SK-N-SH treated with all-trans-retinoic acid at 6 μM for 48 hours (cell line): ENCODE measurements around the gene ABHD8.

ENCODE experiments used
- ATAC-seq: fragments of 200-7000 bp; cut with Tn5 transposase; 3 replicates; pipeline ENCODE4 v1.9.1; 2020; ENCODE audit warnings: mild to moderate bottlenecking, moderate library complexity
- ARNTL ChIP-seq: fragments of 450-650 bp; formaldehyde crosslinking; IDR thresholded peaks from 2 replicates; pipeline ENCODE4 v1.5.0; 2020; ENCODE audit warnings: low read depth, mild to moderate bottlenecking, moderate library complexity, borderline replicate concordance
- BACH2 ChIP-seq: fragments of 250-450 bp; sonication (Bioruptor Pico); IDR thresholded peaks from 2 replicates; pipeline ENCODE4 v1.9.0; 2021; ENCODE audit warnings: mild to moderate bottlenecking, borderline replicate concordance
- CSDC2 ChIP-seq: fragments of 250-450 bp; sonication (Bioruptor Pico); IDR thresholded peaks from 2 replicates; pipeline ENCODE4 v1.5.0; 2020; ENCODE audit warnings: mild to moderate bottlenecking, moderate library complexity
- CSRNP3 ChIP-seq: fragments of 250-450 bp; sonication (Bioruptor Pico); IDR thresholded peaks from 2 replicates; pipeline ENCODE4 v1.5.1; 2021; ENCODE audit warnings: mild to moderate bottlenecking, moderate library complexity
- GLIS3 ChIP-seq: fragments of 250-450 bp; sonication (Bioruptor Pico); IDR thresholded peaks from 2 replicates; pipeline ENCODE4 v1.5.0; 2020; ENCODE audit warnings: mild to moderate bottlenecking, moderate library complexity
- ISL1 ChIP-seq: fragments of 250-450 bp; sonication (Bioruptor Pico); IDR thresholded peaks from 2 replicates; pipeline ENCODE4 v2.1.2; 2022; ENCODE audit warnings: mild to moderate bottlenecking, moderate library complexity
- OSR1 ChIP-seq: fragments of 250-450 bp; sonication (Bioruptor Pico); IDR thresholded peaks from 2 replicates; pipeline ENCODE4 v1.8.0; 2022; ENCODE audit warnings: moderate library complexity, mild to moderate bottlenecking, inconsistent platforms
- PPARA ChIP-seq: fragments of 250-450 bp; sonication (Bioruptor Pico); IDR thresholded peaks from 2 replicates; pipeline ENCODE4 v1.5.0; 2020; ENCODE audit warnings: mild to moderate bottlenecking, borderline replicate concordance
- RARB ChIP-seq: fragments of 250-450 bp; sonication (Bioruptor Pico); IDR thresholded peaks from 2 replicates; pipeline ENCODE4 v1.8.0; 2021; ENCODE audit warnings: mild to moderate bottlenecking, moderate library complexity
- SNAI2 ChIP-seq: fragments of 250-450 bp; sonication (Bioruptor Pico); IDR thresholded peaks from 2 replicates; pipeline ENCODE4 v1.5.0; 2020; ENCODE audit warnings: mild to moderate bottlenecking, moderate library complexity
- TCF4 ChIP-seq: fragments of 250-450 bp; sonication (Bioruptor Pico); IDR thresholded peaks from 2 replicates; pipeline ENCODE4 v1.8.0; 2021; ENCODE audit warnings: mild to moderate bottlenecking, moderate library complexity, borderline replicate concordance
- TOX ChIP-seq: fragments of 250-450 bp; sonication (Bioruptor Pico); IDR thresholded peaks from 2 replicates; pipeline ENCODE4 v1.8.0; 2021; ENCODE audit warnings: mild to moderate bottlenecking, moderate library complexity, borderline replicate concordance
- TSHZ2 ChIP-seq: fragments of 250-450 bp; sonication (Bioruptor Pico); IDR thresholded peaks from 2 replicates; pipeline ENCODE4 v1.5.0; 2020; ENCODE audit warnings: mild to moderate bottlenecking, moderate library complexity
- ZC3H10 ChIP-seq: fragments of 250-450 bp; sonication (Bioruptor Pico); IDR thresholded peaks from 2 replicates; pipeline ENCODE4 v1.5.1; 2021; ENCODE audit warnings: mild to moderate bottlenecking, moderate library complexity
- ZFP3 ChIP-seq: fragments of 250-450 bp; sonication (Bioruptor Pico); IDR thresholded peaks from 2 replicates; pipeline ENCODE4 v1.5.0; 2020; ENCODE audit warnings: mild to moderate bottlenecking, moderate library complexity
- ZFP30 ChIP-seq: fragments of 450-650 bp; formaldehyde crosslinking; IDR thresholded peaks from 2 replicates; pipeline ENCODE4 v1.5.0; 2022; ENCODE audit warnings: mild to moderate bottlenecking, moderate library complexity
- ZNF70 ChIP-seq: fragments of 450-650 bp; formaldehyde crosslinking; IDR thresholded peaks from 2 replicates; pipeline ENCODE4 v1.5.0; 2020; ENCODE audit warnings: mild to moderate bottlenecking, moderate library complexity
- ZNF8 ChIP-seq: fragments of 450-650 bp; formaldehyde crosslinking; IDR thresholded peaks from 2 replicates; pipeline ENCODE4 v1.5.0; 2020; ENCODE audit warnings: mild to moderate bottlenecking, moderate library complexity
- TF ChIP-seq, protein P1 (sequence below): fragments of 250-450 bp; sonication (Bioruptor Pico); IDR thresholded peaks from 2 replicates; pipeline ENCODE4 v1.5.1; 2020; ENCODE audit warnings: low read depth, mild to moderate bottlenecking, moderate library complexity
- TF ChIP-seq, protein P2 (sequence below): fragments of 250-450 bp; sonication (Bioruptor Pico); IDR thresholded peaks from 2 replicates; pipeline ENCODE4 v1.8.0; 2020; ENCODE audit warnings: mild to moderate bottlenecking, moderate library complexity, borderline replicate concordance
- TF ChIP-seq, protein P3 (sequence below): fragments of 250-450 bp; sonication (Bioruptor Pico); IDR thresholded peaks from 2 replicates; pipeline ENCODE4 v1.8.0; 2021; ENCODE audit warnings: low read depth, mild to moderate bottlenecking, moderate library complexity, borderline replicate concordance

The ABHD8 gene

DNA sequence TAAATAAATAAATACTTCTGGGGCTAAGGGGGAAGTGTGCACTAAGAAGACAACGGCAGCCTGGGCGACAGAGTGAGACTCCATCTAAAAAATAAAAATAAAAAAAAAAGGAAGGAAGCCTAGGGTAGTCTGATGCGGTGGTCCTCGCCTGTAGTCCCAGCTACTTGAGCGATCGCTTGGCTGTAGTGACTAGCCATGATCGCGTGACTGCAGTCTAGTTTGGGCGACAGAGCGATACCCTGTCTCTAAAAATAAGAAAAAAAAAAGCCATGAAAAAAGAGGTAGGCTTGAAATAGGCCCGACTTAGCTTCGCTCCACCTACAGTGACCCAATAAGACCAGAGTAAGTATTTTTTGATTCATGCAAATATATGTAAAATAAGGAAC, 36.6 kb downstream of the ABHD8 start:
- TF ChIP-seq ZFP30 (CRISPR knock-in tag), result no peak
- TF ChIP-seq CSDC2 (CRISPR knock-in tag), result no peak
- TF ChIP-seq PPARA (CRISPR knock-in tag), result no peak
- no peak for TF ChIP-seq SNAI2
- TF ChIP-seq, protein P1, sequence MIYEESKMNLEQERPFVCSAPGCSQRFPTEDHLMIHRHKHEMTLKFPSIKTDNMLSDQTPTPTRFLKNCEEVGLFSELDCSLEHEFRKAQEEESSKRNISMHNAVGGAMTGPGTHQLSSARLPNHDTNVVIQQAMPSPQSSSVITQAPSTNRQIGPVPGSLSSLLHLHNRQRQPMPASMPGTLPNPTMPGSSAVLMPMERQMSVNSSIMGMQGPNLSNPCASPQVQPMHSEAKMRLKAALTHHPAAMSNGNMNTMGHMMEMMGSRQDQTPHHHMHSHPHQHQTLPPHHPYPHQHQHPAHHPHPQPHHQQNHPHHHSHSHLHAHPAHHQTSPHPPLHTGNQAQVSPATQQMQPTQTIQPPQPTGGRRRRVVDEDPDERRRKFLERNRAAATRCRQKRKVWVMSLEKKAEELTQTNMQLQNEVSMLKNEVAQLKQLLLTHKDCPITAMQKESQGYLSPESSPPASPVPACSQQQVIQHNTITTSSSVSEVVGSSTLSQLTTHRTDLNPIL (CRISPR knock-in tag), result no peak
- TF ChIP-seq OSR1 (CRISPR knock-in tag), result no peak
- no peak for TF ChIP-seq TSHZ2 (CRISPR knock-in tag)
- TF ChIP-seq GLIS3 (CRISPR knock-in tag), result no peak
- TF ChIP-seq ARNTL, result no peak
- no peak for TF ChIP-seq CSRNP3
- no peak for TF ChIP-seq ZNF8 (CRISPR knock-in tag)
- TF ChIP-seq, protein P2, sequence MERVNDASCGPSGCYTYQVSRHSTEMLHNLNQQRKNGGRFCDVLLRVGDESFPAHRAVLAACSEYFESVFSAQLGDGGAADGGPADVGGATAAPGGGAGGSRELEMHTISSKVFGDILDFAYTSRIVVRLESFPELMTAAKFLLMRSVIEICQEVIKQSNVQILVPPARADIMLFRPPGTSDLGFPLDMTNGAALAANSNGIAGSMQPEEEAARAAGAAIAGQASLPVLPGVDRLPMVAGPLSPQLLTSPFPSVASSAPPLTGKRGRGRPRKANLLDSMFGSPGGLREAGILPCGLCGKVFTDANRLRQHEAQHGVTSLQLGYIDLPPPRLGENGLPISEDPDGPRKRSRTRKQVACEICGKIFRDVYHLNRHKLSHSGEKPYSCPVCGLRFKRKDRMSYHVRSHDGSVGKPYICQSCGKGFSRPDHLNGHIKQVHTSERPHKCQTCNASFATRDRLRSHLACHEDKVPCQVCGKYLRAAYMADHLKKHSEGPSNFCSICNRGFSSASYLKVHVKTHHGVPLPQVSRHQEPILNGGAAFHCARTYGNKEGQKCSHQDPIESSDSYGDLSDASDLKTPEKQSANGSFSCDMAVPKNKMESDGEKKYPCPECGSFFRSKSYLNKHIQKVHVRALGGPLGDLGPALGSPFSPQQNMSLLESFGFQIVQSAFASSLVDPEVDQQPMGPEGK (CRISPR knock-in tag), result no peak
- no peak for TF ChIP-seq TOX
- no peak for TF ChIP-seq ZNF70 (CRISPR knock-in tag)
- TF ChIP-seq, protein P3, sequence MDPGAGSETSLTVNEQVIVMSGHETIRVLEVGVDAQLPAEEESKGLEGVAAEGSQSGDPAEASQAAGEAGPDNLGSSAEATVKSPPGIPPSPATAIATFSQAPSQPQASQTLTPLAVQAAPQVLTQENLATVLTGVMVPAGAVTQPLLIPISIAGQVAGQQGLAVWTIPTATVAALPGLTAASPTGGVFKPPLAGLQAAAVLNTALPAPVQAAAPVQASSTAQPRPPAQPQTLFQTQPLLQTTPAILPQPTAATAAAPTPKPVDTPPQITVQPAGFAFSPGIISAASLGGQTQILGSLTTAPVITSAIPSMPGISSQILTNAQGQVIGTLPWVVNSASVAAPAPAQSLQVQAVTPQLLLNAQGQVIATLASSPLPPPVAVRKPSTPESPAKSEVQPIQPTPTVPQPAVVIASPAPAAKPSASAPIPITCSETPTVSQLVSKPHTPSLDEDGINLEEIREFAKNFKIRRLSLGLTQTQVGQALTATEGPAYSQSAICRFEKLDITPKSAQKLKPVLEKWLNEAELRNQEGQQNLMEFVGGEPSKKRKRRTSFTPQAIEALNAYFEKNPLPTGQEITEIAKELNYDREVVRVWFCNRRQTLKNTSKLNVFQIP (CRISPR knock-in tag), result no peak
- TF ChIP-seq, all 23 proteins: peak for 0
- no peak for ATAC-seq

DNA sequence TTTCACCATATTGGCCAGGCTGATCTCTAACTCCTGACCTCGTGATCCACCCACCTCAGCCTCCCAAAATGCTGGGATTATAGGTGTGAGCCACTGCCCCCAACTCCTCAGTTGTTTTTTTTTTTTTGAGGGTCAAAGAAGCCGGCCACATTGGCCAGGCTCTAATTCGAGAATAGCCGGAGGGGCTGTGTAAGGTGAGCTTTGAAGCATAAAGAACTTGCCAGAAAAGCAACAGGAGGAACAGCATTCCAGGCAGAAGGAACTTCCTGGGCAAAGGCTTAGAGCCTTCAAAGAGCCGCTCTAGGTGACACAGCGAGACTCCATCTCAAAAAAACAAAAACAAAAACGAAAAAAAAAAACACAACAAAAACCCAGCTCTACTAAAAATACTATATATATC, 37.2 kb downstream of the ABHD8 start:
- no peak for ATAC-seq
- no peak for TF ChIP-seq ZFP30 (CRISPR knock-in tag)
- no peak for TF ChIP-seq ZC3H10 (CRISPR knock-in tag)
- no peak for TF ChIP-seq RARB
- TF ChIP-seq TCF4, result no peak
- no peak for TF ChIP-seq ZNF8 (CRISPR knock-in tag)
- no peak for TF ChIP-seq BACH2 (CRISPR knock-in tag)
- TF ChIP-seq, protein P3 (CRISPR knock-in tag), result no peak
- no peak for TF ChIP-seq ZFP3 (CRISPR knock-in tag)
- no peak for TF ChIP-seq OSR1 (CRISPR knock-in tag)
- no peak for TF ChIP-seq PPARA (CRISPR knock-in tag)
- no peak for TF ChIP-seq ISL1 (CRISPR knock-in tag)
- TF ChIP-seq, all 23 proteins: peak for 0

- ATAC-seq, result no peak
- TF ChIP-seq TOX (no peak), ZFP3 (CRISPR knock-in tag) (no peak), CSDC2 (CRISPR knock-in tag) (no peak), ZFP30 (CRISPR knock-in tag) (no peak), ARNTL (no peak), ZNF70 (CRISPR knock-in tag) (no peak), TSHZ2 (CRISPR knock-in tag) (no peak), CSRNP3 (no peak)
- TF ChIP-seq, protein P1 (CRISPR knock-in tag), result no peak
Measured at GRCh38 chr19:17264641-17264979, 38.6 kb downstream of the ABHD8 start, which contains the start of gene USHBP1. USHBP1 (minus strand) TSS chr19:17264745; CDS start chr19:17264299, 446 bp downstream.
